GM18519 (cell line): ENCODE measurements around the gene CYTL1.
"Not testable (repeated sequence)": the region's sequence is repeated elsewhere in the genome, so short reads cannot be mapped to it uniquely, and the experiment has no call there.

Experiments
- ATAC-seq: cut with Tn5 transposase; IDR thresholded peaks from one replicate; pipeline ENCODE4 v1.9.1; 2021; ENCODE audit warnings: mild to moderate bottlenecking, moderate library complexity; ENCODE audit not compliant: unreplicated experiment, low FRiP score

The CYTL1 gene

DNA sequence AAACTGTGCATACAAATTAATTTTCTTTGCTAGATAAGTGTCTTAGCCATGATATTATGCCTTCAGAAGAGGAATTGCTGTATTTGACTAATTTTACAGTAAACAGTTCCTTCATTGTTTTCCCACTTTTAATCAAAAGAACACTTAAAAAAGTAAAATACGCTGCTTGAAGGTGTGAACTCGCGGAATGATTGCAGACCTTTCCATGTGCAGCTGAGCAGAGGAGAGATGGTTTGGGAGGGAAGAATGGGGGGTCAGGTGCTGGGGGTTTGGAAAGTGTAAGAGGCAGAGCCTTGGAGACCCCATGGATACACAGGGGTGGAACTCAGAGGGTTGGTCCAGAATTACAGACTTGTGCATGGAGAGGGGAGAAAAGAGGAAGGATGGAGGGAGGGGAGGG, 15.3 kb downstream of the CYTL1 start:
- ATAC-seq = no peak

DNA sequence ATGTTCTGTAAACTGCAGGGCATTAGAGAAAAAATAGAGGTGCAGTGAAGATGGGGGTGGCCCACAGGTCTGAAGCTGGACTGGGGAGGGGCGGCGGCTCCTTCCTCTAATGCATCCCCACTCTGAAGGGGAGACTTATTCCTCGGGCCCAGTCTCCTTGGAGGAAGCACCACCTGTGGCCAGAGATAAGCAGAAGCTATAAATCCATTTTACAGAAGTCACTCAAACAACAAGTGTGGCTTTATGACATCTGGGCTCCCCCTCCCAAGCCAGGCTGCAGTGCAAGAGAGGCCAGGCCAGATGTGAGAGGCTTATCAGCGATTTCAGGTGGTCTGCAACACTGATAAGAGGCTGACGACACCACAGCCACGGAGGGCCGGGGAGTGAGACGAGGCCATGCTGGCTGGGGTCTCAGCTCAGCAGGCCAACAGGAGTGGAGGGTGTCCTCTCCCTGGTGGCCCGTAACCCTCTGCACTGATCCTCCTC, 15.8 kb downstream of the CYTL1 start:
- no peak for ATAC-seq

DNA sequence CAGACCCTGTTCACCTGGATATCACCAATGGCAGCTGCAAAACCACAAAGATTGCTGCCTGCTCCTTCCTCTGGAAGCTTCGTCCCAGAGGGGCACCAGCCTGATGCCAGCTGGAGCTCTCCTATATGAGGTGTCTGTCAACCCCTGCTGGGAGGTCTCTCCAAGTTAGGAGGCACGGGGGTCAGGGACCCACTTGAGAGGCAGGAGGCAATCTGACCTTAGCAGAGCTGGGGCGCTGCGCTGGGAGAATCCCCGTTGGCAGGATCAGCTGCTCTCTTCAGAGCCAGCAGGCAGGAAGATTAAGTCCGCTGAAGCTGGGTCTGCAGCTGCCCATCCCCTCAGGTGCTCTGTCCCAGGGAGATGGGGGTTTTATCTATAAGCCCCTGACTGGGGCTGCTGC, 17.6 kb downstream of the CYTL1 start:
- ATAC-seq = not testable (repeated sequence)

DNA sequence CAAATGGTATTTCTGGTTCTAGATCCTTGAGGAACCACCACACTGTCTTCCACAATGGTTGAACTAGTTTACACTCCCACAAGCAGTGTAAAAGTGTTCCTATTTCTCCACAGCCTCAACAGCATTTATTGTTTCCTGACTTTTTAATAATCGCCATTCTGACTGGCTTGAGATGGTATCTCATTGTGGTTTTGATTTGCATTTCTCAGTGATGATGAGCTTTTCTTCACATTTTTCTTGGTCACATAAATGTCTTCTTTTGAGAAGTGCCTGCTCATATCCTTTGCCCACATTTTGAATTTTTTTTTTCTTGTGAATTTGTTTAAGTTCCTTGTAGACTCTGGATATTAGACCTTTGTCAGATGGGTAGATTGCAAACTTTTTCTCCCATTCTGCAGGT, 22.3 kb downstream of the CYTL1 start:
- not testable (repeated sequence) for ATAC-seq

DNA sequence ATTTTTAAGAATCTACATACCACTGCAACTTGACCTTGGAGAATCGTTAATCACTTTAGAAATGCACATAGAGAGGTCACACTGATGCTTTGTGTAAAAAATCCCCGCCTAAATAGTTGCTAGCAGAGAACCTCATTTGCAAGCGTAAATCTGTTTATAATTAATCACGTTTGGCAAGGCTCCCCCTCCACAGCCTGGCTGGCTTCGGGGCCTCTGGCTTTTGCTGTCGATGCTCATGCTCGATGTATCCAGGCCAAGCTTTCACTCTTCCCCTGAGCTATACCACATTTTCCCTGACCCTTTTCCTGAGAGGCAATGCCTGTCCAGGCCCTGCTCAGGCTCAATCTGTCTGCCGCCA, 23.4 kb downstream of the CYTL1 start:
- no peak for ATAC-seq

DNA sequence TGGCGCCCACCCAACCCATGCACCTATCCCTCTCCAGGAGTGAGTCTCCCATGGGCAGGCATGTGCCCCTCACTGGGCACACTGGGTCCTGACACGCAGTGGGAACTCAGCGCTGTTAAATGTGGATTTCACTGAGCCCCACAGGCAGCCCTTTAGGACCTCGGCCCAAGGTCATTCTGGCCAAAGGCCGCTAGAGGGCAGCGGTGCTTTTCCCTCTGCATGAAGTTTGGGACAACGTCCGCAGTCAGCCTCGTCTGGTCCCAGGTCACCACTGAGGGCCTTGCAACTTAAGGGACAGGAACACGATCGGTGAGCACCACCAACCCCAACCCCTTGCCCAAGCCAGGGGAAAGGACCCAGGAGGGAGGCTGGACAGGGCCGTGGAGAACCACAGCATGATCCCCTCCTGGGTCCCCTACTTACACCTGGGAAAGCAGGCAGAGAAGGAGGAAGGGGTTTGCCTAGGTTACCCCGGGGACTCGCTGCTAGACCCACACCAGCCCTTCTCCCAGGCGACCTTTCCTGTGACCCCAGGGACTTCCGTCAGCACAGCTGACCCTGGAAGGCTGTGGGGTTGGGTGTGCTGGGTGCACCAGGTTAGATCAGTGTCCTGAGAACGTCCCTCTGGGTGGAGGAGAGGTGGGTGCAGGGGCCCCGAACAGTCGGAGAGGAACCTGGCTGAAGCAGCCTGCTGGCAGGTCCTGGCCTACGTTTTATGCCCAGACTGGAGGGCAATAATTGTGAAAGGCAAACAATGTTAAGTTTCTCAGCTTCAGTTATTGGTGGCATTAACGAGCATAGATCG, 24.0 kb downstream of the CYTL1 start:
- no peak for ATAC-seq

DNA sequence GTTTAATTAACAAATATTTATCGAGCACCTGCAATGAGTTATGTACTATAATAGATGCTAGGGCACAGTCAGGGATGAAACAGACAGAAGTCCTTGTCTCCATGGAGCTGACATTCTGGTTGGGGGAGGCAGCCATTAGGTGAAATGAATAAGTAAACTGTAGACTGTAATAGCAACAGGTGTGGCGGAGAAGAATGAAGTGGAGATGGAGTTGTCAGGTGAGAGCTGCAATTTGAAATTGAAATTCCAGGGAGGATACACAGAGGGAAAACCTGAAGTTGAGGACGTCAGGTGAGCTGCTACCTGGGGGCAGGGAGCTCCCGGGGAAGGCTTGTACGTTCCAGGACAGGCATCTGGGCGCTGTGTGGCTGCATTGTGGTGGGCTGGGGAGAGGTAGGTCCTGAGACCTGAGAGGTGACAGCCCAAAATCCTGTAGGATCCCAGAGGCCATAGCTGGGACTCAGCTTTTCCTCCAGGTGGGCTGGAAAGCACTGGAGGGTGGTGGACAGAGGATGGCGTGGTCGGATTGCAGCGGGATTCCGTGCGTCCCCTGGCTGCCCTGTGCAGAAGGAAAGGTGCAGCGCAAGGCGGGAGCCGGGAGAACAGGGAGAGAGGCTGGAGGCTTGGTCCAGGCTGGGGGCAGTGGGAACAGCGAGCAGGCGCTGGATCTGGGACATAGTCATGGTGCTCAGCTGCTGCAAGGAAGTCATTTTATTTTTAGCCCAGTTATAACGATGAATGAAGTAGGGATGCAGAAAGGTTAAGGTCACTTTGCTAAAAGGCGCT, 24.8 kb downstream of the CYTL1 start:
- no peak for ATAC-seq

DNA sequence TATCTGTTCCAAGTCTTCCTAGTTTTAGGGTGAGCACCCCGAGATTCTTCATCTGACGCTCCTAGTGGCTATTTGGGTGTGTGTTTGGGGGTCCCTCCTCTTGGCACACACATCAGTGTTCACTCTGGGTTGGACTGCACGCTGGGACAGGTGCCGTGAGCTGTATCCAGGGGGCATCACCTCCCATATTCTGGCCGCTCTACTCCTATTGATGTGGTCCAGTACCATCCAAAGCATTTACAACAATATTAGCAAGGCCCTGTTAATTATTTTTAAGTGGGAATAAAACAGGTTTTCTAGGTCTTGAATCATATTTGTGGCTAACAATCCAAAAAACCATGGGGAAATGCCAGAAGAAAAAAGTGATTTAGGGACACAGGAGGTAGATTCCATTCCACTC, 26.4 kb downstream of the CYTL1 start:
- no peak for ATAC-seq

DNA sequence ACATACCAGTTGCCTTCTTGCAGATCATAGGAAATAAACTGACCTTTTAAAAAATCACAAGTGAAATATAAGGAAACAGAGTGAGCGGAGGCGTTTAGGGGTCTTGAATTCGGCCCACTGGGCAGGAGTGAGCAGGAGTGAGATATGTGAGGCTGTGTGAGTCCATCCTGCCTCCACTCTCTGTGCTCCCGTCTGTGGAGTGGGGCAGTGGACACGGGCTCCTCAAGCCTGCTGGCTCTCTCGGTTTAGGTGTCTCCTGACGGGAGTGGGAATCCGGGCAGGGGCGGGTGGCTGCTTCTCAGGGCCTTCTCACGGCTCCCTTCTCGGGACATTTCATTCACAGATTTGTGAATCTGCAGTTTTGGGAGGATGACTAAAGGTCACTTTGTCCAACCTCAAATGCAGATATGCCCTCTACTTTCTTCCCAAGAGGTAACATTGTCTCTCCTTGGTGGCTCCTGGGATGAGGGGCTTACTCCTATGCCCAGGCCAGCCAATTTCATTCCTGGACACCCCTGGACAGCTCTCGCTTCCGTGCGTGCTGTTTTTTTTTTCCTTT, 27.6 kb downstream of the CYTL1 start:
- ATAC-seq = no peak

DNA sequence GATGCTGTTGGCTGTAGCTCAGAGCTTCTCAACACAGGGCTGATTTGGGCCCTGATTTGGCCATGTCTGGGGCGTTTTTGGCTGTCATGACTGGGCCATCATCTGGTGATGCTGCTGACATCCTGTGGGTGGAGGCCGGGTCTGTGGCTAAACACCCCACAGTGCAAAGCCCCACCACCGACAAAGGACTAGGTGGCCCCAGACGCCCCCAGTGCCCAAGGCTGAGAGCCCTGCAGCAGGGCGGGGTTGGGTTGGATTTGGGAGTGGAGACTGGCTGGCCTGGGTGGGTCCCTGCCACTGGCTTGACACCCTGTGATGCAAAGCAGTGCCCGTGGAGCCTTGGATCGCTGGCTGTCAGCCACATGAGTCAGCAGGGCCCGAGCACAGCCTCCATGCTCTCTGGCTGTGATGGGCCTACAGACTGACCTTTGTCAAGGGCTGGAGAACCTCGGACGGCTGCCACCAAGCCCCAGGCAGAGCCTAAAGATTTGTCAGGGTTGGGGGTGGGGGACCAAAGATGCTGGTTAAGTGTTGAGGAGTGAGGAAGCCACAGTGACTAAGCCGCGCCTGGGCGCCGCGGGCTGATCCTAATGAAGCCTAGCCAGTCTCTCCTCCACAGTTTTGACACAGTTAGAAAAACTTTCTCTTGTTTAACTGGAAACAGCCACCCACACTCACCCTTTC, 28.3 kb downstream of the CYTL1 start:
- no peak for ATAC-seq

DNA sequence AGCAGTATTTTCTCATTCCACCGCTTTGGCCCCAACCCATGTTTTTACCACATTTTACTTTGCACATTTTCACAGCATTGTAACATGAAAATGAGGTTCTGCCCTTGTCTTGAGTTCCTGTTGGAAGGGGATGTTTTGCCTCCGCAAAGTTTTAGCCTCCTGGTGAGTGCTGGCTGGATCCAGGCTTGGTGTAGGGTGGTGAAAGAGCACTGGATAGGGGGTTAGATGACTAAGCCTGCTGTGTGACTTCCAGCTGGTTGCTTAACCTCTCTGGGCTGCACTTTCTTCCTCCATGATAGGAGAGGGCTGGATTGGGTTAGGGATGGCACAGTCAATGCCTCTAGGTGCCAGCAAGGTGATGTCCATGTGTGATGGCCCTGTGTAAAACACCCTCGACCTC, 28.9 kb downstream of the CYTL1 start:
- no peak for ATAC-seq

DNA sequence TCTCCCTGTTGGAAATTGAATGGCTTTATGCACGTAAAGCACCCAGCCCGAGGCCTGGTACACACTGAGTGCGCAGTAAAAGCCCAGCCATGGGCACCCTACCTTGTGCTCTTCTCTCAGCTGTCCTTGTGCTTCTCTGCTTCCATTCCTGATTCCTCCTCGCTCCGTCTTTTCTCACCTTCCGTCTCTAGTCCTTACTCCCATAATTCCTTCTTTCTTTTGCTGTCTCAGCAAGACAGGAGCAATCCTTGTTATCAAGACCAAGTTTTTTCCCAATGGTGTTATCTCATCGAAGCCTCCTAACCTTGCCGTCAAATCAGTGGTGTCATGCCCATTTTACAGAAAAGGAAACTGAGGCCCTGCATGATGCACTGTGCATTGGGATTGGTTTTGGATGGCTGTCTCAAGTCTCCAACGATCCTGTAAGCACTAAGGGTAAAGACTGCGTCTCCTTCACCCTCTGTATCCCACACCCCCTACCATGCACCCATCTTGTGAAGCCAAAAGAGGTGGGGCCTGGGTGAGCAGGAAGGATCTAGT, 30.1 kb downstream of the CYTL1 start:
- no peak for ATAC-seq

DNA sequence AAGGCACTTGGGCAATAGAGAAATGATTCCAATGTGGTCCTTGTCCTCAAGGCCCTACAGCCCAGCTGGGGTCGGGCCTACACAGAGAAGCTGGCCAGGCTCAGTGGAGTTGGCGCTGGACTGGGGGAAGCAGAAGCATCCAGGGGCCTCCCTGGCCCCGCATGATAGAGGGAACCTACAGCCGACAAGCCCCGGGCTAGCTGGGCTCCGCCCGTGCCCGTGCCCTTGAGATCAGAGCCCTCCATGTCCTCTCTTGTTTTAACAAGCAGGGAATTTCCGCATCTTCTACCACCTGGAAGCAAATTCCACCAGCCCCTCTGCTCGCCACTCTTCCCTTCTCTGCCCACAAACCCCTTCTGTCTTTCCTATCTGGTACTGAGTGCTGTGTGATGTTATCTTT, 31.6 kb downstream of the CYTL1 start:
- ATAC-seq = no peak

DNA sequence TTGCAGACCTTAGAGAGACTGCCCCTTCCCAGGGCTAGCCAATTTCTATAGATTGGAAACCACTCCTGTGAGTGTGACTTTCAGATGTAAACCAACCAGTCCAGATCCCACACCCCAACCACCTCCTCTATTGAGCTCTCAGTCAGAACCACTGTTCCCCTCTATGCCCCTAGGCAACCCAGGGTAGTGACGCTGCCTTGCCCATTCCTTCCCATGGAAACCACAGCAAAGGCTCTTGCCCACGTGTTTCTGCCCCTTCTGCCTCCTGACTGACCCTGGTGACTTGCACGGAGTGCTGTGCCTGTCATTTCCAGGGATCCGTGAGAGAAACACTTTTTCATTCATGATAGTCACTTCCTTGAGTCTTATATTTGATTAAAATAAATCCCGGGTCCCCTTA, 32.4 kb downstream of the CYTL1 start:
- no peak for ATAC-seq

DNA sequence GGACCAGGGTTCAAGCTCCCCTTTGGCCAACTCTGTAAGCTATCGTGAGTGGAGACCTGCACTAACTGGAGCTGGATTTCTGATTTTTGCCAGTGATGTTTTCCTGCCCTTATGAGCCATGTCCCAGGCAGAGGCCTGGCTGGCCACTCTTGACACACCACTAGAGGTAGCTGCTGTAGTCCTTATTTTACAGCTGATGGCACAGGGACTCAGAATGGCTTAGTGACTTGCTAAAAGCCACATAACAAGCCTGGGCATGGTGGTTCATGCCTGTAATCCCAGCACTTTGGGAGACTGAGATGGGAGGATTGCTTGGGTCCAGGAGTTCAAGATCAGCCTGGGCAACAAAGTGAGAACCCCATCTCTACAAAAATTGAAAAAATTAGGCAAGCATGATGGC, 33.4 kb downstream of the CYTL1 start:
- ATAC-seq = no peak

DNA sequence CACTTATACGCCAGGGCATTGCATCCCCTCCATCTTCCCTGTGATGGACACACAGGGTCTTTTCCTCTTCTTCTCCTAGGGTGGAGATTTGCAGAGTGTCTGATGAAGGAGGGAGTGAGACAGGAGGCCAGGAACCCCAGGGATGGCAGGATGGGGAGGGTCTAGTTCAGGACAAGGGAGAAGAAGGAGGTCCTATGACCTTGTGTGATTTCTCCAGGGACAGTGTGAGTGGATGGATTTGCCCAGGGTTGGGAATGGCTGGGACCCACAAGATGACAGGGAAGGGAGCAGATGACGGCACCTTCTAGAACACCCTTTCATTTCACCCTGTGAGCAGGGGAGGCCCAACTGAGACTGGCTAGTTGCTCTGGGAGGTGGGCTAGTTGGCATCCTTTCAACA, 34.2 kb downstream of the CYTL1 start:
- no peak for ATAC-seq

DNA sequence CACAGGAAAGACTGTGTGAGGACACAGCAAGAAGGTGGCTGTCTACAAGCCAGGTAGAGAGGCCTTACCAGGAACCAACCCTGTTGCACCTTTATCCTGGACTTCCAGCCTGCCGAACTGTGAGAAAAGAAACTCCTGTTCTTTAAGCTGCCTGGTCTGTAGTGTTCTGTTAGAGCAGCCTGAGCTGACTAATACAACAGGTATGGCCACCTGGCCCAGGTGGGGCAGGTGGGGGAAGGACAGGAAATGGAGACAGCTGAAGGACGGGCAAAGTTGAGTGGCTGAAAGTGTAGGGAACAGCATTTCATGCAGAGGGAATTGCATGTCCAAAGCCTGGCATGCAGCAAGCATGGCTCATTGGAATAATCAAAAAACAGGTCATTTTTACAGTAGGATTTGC, 35.1 kb downstream of the CYTL1 start:
- ATAC-seq = no peak

DNA sequence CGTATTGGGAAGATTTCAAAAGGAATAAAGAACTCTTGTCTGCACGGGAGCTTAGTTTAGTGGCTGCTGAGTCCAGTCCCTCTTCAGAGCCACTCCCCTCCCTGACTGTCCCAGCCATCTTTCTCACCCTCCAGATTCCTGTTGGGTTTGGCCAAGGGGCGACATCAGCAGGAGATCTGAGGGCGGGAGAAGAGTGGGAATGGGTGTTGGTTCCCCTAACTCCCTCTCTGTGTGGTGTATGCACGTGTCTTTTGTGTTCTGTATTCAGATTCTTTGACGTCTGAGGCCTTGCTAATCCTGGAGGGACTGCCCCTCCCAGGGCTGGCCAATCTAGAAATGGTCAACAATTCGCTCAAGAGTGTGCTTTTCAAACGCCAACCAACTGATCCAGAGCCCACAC, 37.4 kb downstream of the CYTL1 start:
- no peak for ATAC-seq

DNA sequence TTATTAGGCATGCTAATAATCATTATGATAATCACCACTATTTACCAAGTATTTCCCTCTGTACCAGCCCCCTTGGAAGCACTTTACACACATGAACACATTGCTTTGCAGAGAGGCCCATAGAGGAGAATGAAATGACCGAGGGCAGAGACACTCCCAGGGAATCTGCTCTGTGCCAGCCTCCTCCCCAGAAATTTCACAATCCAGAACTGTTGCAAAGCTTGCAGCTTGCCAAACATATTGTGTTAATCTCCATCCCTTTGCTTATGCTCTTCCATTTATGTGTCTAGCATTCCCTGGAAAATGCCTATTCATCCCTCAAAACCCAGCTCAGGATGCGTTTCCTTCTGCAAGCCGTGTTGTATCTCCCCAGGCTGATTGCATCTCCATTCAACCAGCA, 37.8 kb downstream of the CYTL1 start:
- no peak for ATAC-seq

DNA sequence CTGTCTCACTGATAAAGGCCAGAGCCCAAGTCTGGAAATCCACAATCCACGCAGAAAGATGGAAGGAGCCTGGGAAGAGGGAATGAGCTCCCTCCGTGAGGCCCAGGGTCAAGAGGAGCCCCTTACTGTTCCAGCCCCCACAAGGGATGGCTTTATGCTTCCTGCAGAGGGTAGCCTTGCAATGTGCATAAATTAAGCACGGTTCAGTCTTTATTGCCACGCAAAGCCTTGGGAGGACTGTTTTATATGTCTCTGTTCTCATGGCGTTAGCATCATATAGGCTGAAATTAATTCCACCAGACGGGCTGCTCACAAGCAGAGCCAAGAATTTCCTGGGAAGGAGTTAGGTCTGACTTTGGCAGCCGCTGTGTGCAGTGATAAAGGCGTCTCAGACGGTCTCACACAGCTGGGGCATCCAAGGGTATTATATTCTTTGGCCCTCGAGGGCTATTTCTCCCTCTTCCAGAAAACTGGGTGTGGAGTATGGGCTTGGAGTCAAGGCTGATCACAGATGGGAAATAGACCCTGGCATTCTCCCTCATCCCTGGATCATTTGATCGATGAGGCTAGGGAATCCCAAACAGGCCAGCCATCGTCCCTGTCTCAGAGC, 38.5 kb downstream of the CYTL1 start:
- no peak for ATAC-seq
